DND-41 (cell line): ENCODE results near the gene CR1L.

Experiments
- CTCF ChIP-seq: IDR thresholded peaks from 2 replicates; pipeline ENCODE4 v1.5.1; 2012; ENCODE audit warnings: borderline replicate concordance, low read length, moderate library complexity, mild to moderate bottlenecking; ENCODE audit not compliant: poor library complexity, severe bottlenecking; ENCODE audit errors: extremely low read depth
- EZH2 ChIP-seq: IDR thresholded peaks from 3 replicates; pipeline ENCODE4 v1.6.1; 2012; ENCODE audit warnings: borderline replicate concordance, low read depth, mild to moderate bottlenecking, moderate library complexity, low read length, inconsistent platforms; ENCODE audit not compliant: severe bottlenecking

DNA sequence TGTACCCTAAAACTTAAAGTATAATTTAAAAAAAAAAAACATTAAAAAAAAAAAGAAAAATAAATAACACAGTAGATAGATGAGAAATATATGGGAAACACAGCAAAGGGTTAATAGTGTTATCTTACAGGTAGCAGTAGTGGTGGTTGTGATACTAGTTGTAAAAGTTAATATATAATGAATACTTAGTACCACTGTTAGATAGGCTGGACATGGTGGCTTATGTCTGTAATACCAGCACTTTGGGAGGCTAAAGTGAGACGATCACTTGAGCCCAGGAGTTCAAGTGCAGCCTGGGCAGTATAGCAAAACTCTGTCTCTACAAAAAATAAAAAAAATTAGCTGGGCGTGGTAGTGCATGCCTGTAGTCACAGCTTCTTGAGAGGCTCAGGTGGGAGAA lies 74.3 kb downstream of the CR1L start:
- TF ChIP-seq CTCF, result no peak
- TF ChIP-seq EZH2, result no peak
